HFFc6 (cell line): ENCODE measurements around the gene NPR2. TPM values are rescaled to one million over a fixed set of nuclear protein-coding genes. Genes with fewer than 3 reads are reported as not detected.

Experiments
- DNase-seq: peaks from one replicate; pipeline ENCODE4 v3.0.0-alpha.2; 2018
- H3K27ac Mint-ChIP-seq: 2 replicates; pipeline ENCODE4 v1.8.0; 2020; ENCODE audit warnings: mild to moderate bottlenecking, mixed read lengths
- H3K27me3 Mint-ChIP-seq: 2 replicates; pipeline ENCODE4 v1.8.0; 2021; ENCODE audit warnings: mild to moderate bottlenecking, moderate library complexity, mixed read lengths; ENCODE audit not compliant: insufficient read depth
- H3K36me3 Mint-ChIP-seq: 2 replicates; pipeline ENCODE4 v1.8.0; 2021; ENCODE audit warnings: low read depth, mixed read lengths
- H3K4me1 Mint-ChIP-seq: 2 replicates; pipeline ENCODE4 v1.8.0; 2020; ENCODE audit warnings: low read depth, mixed read lengths
- H3K4me3 Mint-ChIP-seq: 2 replicates; pipeline ENCODE4 v1.8.0; 2020; ENCODE audit warnings: mild to moderate bottlenecking, moderate library complexity, mixed read lengths
- H3K9me3 Mint-ChIP-seq: 2 replicates; pipeline ENCODE4 v1.8.0; 2020; ENCODE audit warnings: mild to moderate bottlenecking, mixed read lengths
- total RNA-seq, 6 experiments: library from RNA; stranded (reverse); fragmentation: NEBNext Ultra II Directional; extraction: Animal tissue kit (Norgen Biotek cat#: 25700); gene quantifications; 2 replicates in 1 of 6; 3 replicates in 5 of 6; pipeline ENCODE4 v1.2.3, GENCODE V29; 2021
- TF ChIP-seq, protein P1 (sequence below): fragments of 200-600 bp; sonication (generic); IDR thresholded peaks from 2 replicates; pipeline ENCODE4 v1.5.0; 2021; ENCODE audit warnings: antibody characterized with exemption, mild to moderate bottlenecking

The NPR2 gene
- total RNA-seq, 6 experiments from 2014 or later, result 38.3 to 48.5 (median 41.7) TPM

GRCh38 chr9:35839926-35840325 is 48.5 kb downstream of the NPR2 start:
- no peaks in the 10 kb centered on the region for H3K9me3 Mint-ChIP-seq
- H3K4me3 Mint-ChIP-seq, result no peak overlapping the region
- H3K36me3 Mint-ChIP-seq, result no peaks in the 10 kb centered on the region; the same call in 1 of the 2 replicates
- TF ChIP-seq, protein P1, sequence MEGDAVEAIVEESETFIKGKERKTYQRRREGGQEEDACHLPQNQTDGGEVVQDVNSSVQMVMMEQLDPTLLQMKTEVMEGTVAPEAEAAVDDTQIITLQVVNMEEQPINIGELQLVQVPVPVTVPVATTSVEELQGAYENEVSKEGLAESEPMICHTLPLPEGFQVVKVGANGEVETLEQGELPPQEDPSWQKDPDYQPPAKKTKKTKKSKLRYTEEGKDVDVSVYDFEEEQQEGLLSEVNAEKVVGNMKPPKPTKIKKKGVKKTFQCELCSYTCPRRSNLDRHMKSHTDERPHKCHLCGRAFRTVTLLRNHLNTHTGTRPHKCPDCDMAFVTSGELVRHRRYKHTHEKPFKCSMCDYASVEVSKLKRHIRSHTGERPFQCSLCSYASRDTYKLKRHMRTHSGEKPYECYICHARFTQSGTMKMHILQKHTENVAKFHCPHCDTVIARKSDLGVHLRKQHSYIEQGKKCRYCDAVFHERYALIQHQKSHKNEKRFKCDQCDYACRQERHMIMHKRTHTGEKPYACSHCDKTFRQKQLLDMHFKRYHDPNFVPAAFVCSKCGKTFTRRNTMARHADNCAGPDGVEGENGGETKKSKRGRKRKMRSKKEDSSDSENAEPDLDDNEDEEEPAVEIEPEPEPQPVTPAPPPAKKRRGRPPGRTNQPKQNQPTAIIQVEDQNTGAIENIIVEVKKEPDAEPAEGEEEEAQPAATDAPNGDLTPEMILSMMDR, result no peak
- no peak for DNase-seq
- H3K4me1 Mint-ChIP-seq, result peaks cover 12% of the 10 kb centered on the region
- peaks cover 4% of the 10 kb centered on the region for H3K27me3 Mint-ChIP-seq
- H3K27ac Mint-ChIP-seq, result no peak overlapping the region

DNA sequence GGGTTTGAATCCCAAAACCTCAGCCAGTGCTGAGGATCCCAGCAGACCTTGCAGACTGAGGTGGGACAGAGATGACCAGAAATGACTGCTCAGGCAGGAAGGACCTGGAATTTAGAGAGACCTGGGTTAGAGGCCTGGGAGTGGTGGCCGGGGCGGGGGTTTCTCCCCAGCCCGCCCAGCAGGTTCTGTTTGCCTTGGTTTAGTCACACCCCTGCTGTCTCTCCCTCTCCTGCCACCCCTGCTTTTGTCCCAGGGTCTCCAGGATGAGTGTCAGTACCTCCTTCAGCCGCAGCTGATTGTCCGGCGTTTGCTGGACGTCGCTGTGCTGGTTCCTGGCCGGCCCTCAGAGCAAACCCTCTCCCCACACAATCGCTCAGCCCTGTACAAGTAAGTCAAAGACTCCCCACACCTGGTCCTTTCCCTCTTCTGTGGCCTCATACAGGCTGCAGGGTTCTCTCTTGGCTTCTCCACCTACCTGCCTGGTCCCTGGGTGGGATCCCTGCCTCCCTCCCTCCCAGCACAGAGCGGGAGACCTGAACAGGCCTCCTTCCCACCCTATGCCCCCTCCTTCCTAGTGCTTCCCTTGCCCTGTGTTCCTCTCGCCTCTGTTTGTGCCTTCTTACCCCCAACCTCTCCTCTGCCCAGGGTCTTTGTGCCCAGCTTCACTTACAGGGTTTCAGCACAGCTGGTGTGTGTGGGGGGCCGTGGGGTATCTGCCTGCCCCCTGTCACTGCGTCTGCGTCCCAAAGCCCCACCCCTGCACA is 49.7 kb downstream of the NPR2 start:
- Mint-ChIP-seq H3K4me3 (no peak overlapping the region), H3K4me1 (peaks cover 22% of the 10 kb centered on the region), H3K27ac (no peak overlapping the region), H3K27me3 (peaks cover 4% of the 10 kb centered on the region), H3K9me3 (no peaks in the 10 kb centered on the region), H3K36me3 (no peaks in the 10 kb centered on the region; the same call in 1 of the 2 replicates)
- DNase-seq, result no peak
- TF ChIP-seq, protein P1, result no peak

GRCh38 chr9:35841645-35841900 is 50.2 kb downstream of the NPR2 start:
- H3K4me3 Mint-ChIP-seq, result no peak overlapping the region
- no peak for DNase-seq
- TF ChIP-seq, protein P1, result no peak
- H3K4me1 Mint-ChIP-seq, result peaks cover 22% of the 10 kb centered on the region
- H3K36me3 Mint-ChIP-seq, result no peaks in the 10 kb centered on the region; the same call in 1 of the 2 replicates
- H3K27me3 Mint-ChIP-seq, result peaks cover 4% of the 10 kb centered on the region
- no peak overlapping the region for H3K27ac Mint-ChIP-seq
- H3K9me3 Mint-ChIP-seq, result no peaks in the 10 kb centered on the region

- Mint-ChIP-seq H3K4me3 (no peak overlapping the region), H3K4me1 (peaks cover 25% of the 10 kb centered on the region), H3K27me3 (peaks cover 4% of the 10 kb centered on the region), H3K9me3 (no peaks in the 10 kb centered on the region), H3K36me3 (no peaks in the 10 kb centered on the region; the same call in 1 of the 2 replicates), H3K27ac (no peak overlapping the region)
- DNase-seq, result no peak
- TF ChIP-seq, protein P1, result no peak
Observed at GRCh38 chr9:35842020-35842745, 50.8 kb downstream of the NPR2 start.

GRCh38 chr9:35842795-35843194 is 51.4 kb downstream of the NPR2 start:
- DNase-seq, result no peak
- Mint-ChIP-seq H3K9me3 (no peaks in the 10 kb centered on the region), H3K4me3 (no peak overlapping the region), H3K4me1 (peaks cover 31% of the 10 kb centered on the region), H3K36me3 (no peaks in the 10 kb centered on the region), H3K27ac (no peak overlapping the region), H3K27me3 (peaks cover 4% of the 10 kb centered on the region)
- TF ChIP-seq, protein P1, result no peak
